ENCODE measurements around the gene CTNNBL1.

GRCh38 chr20:37901240-37901639, 207.4 kb downstream of the CTNNBL1 start:
- TF ChIP-seq, protein P1, sequence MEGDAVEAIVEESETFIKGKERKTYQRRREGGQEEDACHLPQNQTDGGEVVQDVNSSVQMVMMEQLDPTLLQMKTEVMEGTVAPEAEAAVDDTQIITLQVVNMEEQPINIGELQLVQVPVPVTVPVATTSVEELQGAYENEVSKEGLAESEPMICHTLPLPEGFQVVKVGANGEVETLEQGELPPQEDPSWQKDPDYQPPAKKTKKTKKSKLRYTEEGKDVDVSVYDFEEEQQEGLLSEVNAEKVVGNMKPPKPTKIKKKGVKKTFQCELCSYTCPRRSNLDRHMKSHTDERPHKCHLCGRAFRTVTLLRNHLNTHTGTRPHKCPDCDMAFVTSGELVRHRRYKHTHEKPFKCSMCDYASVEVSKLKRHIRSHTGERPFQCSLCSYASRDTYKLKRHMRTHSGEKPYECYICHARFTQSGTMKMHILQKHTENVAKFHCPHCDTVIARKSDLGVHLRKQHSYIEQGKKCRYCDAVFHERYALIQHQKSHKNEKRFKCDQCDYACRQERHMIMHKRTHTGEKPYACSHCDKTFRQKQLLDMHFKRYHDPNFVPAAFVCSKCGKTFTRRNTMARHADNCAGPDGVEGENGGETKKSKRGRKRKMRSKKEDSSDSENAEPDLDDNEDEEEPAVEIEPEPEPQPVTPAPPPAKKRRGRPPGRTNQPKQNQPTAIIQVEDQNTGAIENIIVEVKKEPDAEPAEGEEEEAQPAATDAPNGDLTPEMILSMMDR (IDR thresholded peaks at IDR 0.05), result no peak
- TF ChIP-seq POLR2AphosphoS5 (IDR thresholded peaks at IDR 0.05; ENCODE audit: low read depth, low read length), result no peak
- TF ChIP-seq REST (IDR thresholded peaks at IDR 0.05; ENCODE audit: insufficient read depth in 1 of 2, low read depth in 2 of 2, low read length in 1 of 2), result peak; percentile 68 to 83; a peak in 3 of 4 replicates
- no peak for TF ChIP-seq SIN3A (IDR thresholded peaks at IDR 0.05; ENCODE audit: borderline replicate concordance, insufficient read depth, low read depth, low read length)
- TF ChIP-seq TCF7L2 (IDR thresholded peaks at IDR 0.05; ENCODE audit: low read depth, low read length), result no peak

All from Panc1 (cell line).